Loucy (cell line): ENCODE measurements around the gene KCNJ5.

Experiments
- CTCF ChIP-seq: fragments of 200-600 bp; sonication (generic); conservative IDR thresholded peaks from 2 replicates; pipeline ENCODE4 v1.5.1; 2014; ENCODE audit warnings: mild to moderate bottlenecking, antibody characterized with exemption, low read length
- EZH2phosphoT487 ChIP-seq: fragments of 200-600 bp; IDR thresholded peaks from 2 replicates; pipeline ENCODE4 v1.6.1; 2018; ENCODE audit warnings: antibody characterized with exemption, mild to moderate bottlenecking, moderate library complexity, borderline replicate concordance

DNA sequence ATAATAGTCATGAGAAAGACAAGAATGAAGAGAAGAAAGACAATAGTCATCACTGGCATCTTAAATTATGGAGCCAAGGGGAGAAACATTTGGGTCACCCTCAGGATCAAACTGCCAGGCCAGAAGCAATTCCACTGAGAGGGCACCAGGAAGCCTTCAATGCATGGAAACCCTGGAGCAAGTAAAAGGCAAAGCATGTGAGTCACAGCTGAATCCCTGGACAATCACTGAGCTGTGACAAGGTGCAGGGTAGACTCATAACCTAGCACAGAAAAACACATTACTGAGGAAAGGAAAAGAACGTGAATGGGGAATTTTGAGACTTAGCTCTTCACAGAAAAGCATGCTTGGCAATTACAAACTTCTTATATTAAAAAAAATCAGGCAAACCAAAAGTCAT lies 25.7 kb upstream of the KCNJ5 start:
- TF ChIP-seq CTCF (no peak), EZH2phosphoT487 (no peak)
